ENCODE data around the gene CDC34.

Gene CDC34

DNA sequence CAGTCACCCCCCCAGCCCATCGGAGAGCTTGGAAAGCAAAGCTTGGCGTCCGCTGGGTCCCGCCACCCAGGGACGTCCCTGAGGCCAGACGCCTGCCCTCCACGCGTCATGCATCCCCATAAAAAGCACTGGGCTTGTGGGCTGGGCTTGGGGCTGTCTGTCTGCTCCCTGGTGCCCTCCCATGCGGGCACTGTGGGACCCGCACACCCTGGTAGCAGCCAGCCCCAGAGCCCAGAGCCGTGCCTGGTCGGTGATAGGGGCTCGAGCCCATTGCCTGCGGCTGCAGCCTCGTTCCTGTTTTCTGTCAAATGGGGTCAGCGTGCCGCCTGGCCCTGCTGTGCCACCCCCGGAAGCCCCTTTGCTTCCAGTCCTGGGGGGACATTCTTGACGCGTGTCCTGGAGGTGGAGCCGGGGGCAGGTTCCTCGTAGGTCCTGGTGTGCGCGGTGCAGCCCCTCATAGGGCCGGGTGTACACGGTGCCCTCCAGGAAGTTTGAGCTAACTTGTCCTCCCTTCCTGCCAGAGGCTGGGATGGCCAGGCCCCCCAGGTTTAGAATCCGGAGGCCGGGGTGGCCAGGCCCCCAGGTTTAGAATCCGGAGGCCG lies 8.0 kb downstream of the CDC34 start:
- FAIRE-seq: no peak
- TF ChIP-seq POLR2A (IDR thresholded peaks at IDR 0.05; ENCODE audit: low read depth, low read length) (no peak), TAF1 (IDR thresholded peaks at IDR 0.05; ENCODE audit: low read depth, low read length) (no peak), POLR2AphosphoS5 (IDR thresholded peaks at IDR 0.05; ENCODE audit: low read depth, low read length) (no peak), PAX5 (IDR thresholded peaks at IDR 0.05; ENCODE audit: insufficient read depth, low read length, severe bottlenecking) (no peak), POU2F2 (IDR thresholded peaks at IDR 0.05; ENCODE audit: low read depth, low read length) (no peak), SPI1 (IDR thresholded peaks at IDR 0.05; ENCODE audit: low read depth, low read length) (no peak)

DNA sequence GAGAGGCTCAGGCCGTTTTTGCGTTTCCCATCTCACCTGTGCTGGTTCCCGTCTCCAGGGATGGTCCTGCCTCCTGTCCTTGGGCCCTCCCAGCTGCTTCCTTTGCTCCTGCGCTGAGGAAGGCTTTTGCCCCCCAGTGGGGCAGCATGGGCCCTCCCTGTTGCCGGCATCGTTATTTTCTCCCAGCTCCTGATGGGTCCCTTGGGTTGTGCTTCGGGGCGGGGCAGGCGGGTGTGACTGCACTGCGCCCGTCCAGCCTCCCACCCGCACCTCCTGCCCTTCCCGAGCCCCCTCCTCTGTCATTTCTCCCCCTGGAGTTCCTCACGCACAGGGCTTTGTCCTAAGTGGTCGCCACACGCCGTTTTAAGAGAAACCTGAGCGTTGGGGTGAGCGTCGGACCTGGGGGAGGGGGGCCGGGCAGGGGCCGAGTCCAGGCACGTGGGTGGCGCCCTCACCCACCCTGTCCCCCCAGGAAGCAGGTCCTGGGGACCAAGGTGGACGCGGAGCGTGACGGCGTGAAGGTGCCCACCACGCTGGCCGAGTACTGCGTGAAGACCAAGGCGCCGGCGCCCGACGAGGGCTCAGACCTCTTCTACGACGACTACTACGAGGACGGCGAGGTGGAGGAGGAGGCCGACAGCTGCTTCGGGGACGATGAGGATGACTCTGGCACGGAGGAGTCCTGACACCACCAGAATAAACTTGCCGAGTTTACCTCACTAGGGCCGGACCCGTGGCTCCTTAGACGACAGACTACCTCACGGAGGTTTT lies 9.5 kb downstream of the CDC34 start:
- TF ChIP-seq POLR2AphosphoS5 (IDR thresholded peaks at IDR 0.05; ENCODE audit: low read depth, low read length) (no peak), TAF1 (IDR thresholded peaks at IDR 0.05; ENCODE audit: low read depth, low read length) (no peak), POLR2A (IDR thresholded peaks at IDR 0.05; ENCODE audit: low read depth, low read length) (no peak), POU2F2 (IDR thresholded peaks at IDR 0.05; ENCODE audit: low read depth, low read length) (no peak), SPI1 (IDR thresholded peaks at IDR 0.05; ENCODE audit: low read depth, low read length) (no peak), PAX5 (IDR thresholded peaks at IDR 0.05; ENCODE audit: insufficient read depth, low read length, severe bottlenecking) (no peak)
- DNase-seq (ENCODE audit: insufficient read length, low spot score): no peak
- no peak for FAIRE-seq

More for the DNA sequence above, 8.0 kb downstream of the CDC34 start:
- no peak for DNase-seq (ENCODE audit: insufficient read length, low spot score)

DNA sequence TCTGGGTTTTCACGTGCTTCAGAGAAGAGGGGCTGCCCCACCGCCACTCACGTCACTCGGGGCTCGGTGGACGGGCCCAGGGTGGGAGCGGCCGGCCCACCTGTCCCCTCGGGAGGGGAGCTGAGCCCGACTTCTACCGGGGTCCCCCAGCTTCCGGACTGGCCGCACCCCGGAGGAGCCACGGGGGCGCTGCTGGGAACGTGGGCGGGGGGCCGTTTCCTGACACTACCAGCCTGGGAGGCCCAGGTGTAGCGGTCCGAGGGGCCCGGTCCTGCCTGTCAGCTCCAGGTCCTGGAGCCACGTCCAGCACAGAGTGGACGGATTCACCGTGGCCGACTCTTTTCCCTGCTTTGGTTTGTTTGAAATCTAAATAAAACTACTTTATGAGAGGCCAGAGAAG lies 10.1 kb downstream of the CDC34 start:
- FAIRE-seq (no peak), DNase-seq (ENCODE audit: insufficient read length, low spot score) (no peak)
- no peak for TF ChIP-seq SPI1 (IDR thresholded peaks at IDR 0.05; ENCODE audit: low read depth, low read length)
- TF ChIP-seq POU2F2 (IDR thresholded peaks at IDR 0.05; ENCODE audit: low read depth, low read length): no peak
- no peak for TF ChIP-seq TAF1 (IDR thresholded peaks at IDR 0.05; ENCODE audit: low read depth, low read length)
- no peak for TF ChIP-seq POLR2AphosphoS5 (IDR thresholded peaks at IDR 0.05; ENCODE audit: low read depth, low read length)
- no peak for TF ChIP-seq PAX5 (IDR thresholded peaks at IDR 0.05; ENCODE audit: insufficient read depth, low read length, severe bottlenecking)
- TF ChIP-seq POLR2A (IDR thresholded peaks at IDR 0.05; ENCODE audit: low read depth, low read length): no peak

DNA sequence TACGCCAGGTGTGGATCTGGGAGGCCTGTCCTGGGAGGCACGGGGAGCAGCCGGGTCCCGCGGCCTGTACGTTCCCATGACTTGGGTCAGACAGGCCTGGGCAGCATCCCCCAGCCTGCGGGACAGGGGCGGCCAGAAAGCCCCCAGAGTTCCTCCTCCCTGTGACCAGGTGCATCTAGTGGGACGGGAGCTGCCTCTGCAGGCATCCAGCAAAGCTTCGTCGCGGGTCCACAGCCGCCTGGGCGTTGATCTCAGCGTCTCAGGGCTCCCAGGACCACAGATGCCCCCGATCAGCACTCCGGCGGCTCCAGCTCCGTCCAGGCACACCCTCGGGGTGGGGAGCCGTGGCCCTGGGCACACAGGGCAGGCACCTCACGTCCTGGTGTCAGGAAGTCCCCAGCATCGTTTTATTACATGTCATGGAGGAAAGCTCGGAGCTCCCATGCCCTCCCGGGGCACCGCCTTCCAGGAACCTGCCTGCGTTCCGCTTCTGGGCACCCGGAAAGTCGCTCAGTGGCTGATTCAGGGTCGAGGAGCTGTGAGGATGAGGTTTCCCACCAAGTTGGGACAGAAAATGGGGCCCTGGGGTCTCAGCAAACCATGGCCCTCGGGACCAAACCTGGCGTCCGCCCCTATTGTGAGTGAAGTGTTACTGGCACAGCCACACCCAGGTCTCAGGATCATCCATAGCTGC lies 10.8 kb downstream of the CDC34 start:
- FAIRE-seq: no peak
- no peak for DNase-seq (ENCODE audit: insufficient read length, low spot score)
- TF ChIP-seq POLR2A (IDR thresholded peaks at IDR 0.05; ENCODE audit: low read depth, low read length) (no peak), PAX5 (IDR thresholded peaks at IDR 0.05; ENCODE audit: insufficient read depth, low read length, severe bottlenecking) (no peak), SPI1 (IDR thresholded peaks at IDR 0.05; ENCODE audit: low read depth, low read length) (no peak), POU2F2 (IDR thresholded peaks at IDR 0.05; ENCODE audit: low read depth, low read length) (no peak)

DNA sequence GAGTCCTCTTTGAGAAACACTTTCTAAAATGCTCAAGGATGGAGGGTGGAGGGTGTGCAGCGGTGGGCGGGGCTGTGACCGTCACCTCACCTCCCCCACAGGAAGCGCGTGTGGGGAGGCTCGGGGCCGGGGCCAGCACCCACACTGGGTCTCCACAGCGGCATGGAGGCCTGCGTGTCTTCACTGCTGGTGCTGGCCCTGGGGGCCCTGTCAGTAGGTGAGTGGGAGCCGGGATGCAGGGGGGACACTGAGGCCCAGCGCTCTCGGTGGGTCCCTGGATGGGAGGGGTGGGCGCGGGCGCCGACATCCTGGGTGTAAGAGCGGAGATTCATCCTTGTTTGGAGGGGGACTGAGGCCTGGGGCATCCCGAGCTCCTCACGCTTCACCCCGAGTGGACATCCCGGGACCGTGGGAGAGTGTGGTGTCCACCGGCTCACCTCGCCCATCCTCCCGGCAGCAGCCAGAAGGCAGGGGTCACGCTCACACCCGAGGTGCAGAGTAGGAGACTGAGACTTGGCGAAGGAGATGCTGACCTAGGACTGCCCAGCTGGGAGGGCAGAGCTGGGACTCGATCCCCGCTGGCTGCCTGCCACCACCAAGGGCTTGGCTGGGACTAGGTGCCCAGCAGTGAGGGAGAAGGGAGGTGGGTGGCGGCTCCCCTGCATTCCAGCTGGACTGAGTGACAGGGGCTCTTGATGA lies 12.5 kb downstream of the CDC34 start, which contains the start of gene GZMM:
TSS of gene GZMM (plus strand) at position 144 of the 699 bp plus-strand sequence. CDS start at position 163, 19 bp downstream.
- no peak for FAIRE-seq

DNA sequence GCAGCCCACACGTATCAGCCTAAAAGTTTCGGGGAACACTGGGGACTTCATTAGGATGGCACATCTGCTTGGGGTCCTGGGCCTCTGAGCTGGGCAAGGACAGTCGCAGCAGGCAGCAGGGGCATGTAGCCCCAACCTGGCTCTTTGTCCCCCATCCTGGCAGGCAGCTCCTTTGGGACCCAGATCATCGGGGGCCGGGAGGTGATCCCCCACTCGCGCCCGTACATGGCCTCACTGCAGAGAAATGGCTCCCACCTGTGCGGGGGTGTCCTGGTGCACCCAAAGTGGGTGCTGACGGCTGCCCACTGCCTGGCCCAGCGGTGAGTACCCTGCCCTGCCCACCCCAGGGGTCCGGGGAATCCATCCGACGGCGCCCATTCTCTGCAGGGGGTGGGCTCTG lies 15.6 kb downstream of the CDC34 start:
- FAIRE-seq: no peak
- TF ChIP-seq SPI1 (IDR thresholded peaks at IDR 0.05; ENCODE audit: low read depth, low read length) (no peak), PAX5 (IDR thresholded peaks at IDR 0.05; ENCODE audit: insufficient read depth, low read length, severe bottlenecking) (no peak), POU2F2 (IDR thresholded peaks at IDR 0.05; ENCODE audit: low read depth, low read length) (no peak), POLR2A (IDR thresholded peaks at IDR 0.05; ENCODE audit: low read depth, low read length) (no peak), TAF1 (IDR thresholded peaks at IDR 0.05; ENCODE audit: low read depth, low read length) (no peak), POLR2AphosphoS5 (IDR thresholded peaks at IDR 0.05; ENCODE audit: low read depth, low read length) (no peak)

More for the DNA sequence above, 12.5 kb downstream of the CDC34 start, which contains the start of gene GZMM:
- DNase-seq (ENCODE audit: insufficient read length, low spot score): no peak
- TF ChIP-seq POLR2AphosphoS5 (IDR thresholded peaks at IDR 0.05; ENCODE audit: low read depth, low read length): no peak
- TF ChIP-seq POLR2A (IDR thresholded peaks at IDR 0.05; ENCODE audit: low read depth, low read length): no peak
- TF ChIP-seq PAX5 (IDR thresholded peaks at IDR 0.05; ENCODE audit: insufficient read depth, low read length, severe bottlenecking): no peak
- TF ChIP-seq TAF1 (IDR thresholded peaks at IDR 0.05; ENCODE audit: low read depth, low read length): no peak
- TF ChIP-seq SPI1 (IDR thresholded peaks at IDR 0.05; ENCODE audit: low read depth, low read length): no peak

DNA sequence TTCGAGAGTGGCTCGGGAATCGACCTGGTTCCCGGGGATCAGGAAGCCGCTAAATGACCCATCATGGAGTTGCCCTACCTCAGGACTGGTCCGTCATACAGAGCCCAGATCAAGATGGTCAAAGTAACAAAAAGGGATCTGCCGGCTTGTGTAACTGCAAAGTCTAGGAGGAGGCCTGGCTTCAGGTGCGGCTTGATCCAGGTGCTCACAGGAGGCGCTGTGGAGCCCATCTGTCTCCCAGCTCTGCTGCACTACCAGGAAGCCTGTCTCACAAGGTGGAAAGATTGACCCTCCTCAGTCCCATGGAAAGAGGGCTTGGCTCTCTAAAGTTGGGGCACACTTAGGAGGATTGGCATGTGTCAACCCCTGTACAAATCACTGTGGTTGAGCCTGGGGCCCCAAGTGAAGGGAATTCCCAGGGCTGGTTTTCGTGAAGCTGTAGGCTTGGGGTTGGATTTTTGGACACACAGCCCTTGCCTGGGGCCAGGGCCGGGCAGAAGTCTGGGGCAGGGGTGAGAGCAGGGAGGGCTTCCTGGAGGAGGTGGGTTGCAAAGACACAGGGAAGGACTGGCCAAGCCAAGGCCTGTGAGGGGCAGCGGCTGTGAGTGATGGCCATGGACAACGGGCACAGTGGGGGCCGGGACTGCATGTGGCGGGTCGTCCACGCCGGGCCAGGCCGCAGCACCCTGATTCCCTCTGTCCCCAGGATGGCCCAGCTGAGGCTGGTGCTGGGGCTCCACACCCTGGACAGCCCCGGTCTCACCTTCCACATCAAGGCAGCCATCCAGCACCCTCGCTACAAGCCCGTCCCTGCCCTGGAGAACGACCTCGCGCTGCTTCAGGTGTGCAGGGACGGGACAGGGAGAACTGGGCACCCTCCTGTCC lies 16.5 kb downstream of the CDC34 start:
- no peak for FAIRE-seq
- no peak for TF ChIP-seq TAF1 (IDR thresholded peaks at IDR 0.05; ENCODE audit: low read depth, low read length)
- no peak for TF ChIP-seq PAX5 (IDR thresholded peaks at IDR 0.05; ENCODE audit: insufficient read depth, low read length, severe bottlenecking)
- no peak for TF ChIP-seq POLR2A (IDR thresholded peaks at IDR 0.05; ENCODE audit: low read depth, low read length)
- TF ChIP-seq POU2F2 (IDR thresholded peaks at IDR 0.05; ENCODE audit: low read depth, low read length): no peak
- TF ChIP-seq POLR2AphosphoS5 (IDR thresholded peaks at IDR 0.05; ENCODE audit: low read depth, low read length): no peak
- TF ChIP-seq SPI1 (IDR thresholded peaks at IDR 0.05; ENCODE audit: low read depth, low read length): no peak

More for the DNA sequence above, 15.6 kb downstream of the CDC34 start:
- no peak for DNase-seq (ENCODE audit: insufficient read length, low spot score)

More for the DNA sequence above, 16.5 kb downstream of the CDC34 start:
- DNase-seq (ENCODE audit: insufficient read length, low spot score): no peak
